PC-9 (cell line): ENCODE results near the gene CD7. TPM values are rescaled to one million over a fixed set of nuclear protein-coding genes. Genes with fewer than 3 reads are reported as not detected.

Experiments
- BruUV-seq: library from RNA; stranded (reverse); fragments of 400-500 nt; replicated peaks from 2 replicates; lab custom pipeline; 2021; lab: Mats Ljungman, UMichigan
- CTCF ChIA-PET: fragments of 300-600 bp; sonication (Branson Sonifier 250); formaldehyde crosslinking; loops from one replicate; lab custom pipeline; 2022; ENCODE audit warnings: antibody characterized with exemption; lab: Charles Lee
- POLR2A ChIA-PET: fragments of 300-600 bp; sonication (Branson Sonifier 250); formaldehyde crosslinking; loops from one replicate; lab custom pipeline; 2022; ENCODE audit warnings: antibody characterized with exemption; ENCODE audit not compliant: unreplicated experiment; lab: Charles Lee
- DNase-seq, 2 experiments: peaks; one replicate each; pipeline versions ENCODE4 v3.0.0 to v3.0.0-alpha.2; 2015 to 2022; ENCODE audit warnings: mixed read lengths in 1 of 2
- H2AFZ ChIP-seq: fragments of 200-600 bp; sonication (generic); 2 replicates; pipeline ENCODE4 v1.8.1; 2017; ENCODE audit warnings: antibody characterized with exemption
- H3F3A ChIP-seq: fragments of 200-600 bp; sonication (generic); 2 replicates; pipeline ENCODE4 v1.8.1; 2017; ENCODE audit warnings: antibody characterized with exemption, mild to moderate bottlenecking, low read depth; ENCODE audit not compliant: insufficient read depth
- H3K27ac ChIP-seq: fragments of 200-600 bp; sonication (generic); 2 replicates; pipeline ENCODE4 v1.6.1; 2016; ENCODE audit warnings: mixed run types
- H3K27me3 ChIP-seq: fragments of 200-600 bp; sonication (generic); 2 replicates; pipeline ENCODE4 v1.6.1; 2016; ENCODE audit warnings: low read depth, mixed run types; ENCODE audit not compliant: insufficient read depth
- H3K36me3 ChIP-seq: fragments of 200-600 bp; sonication (generic); 2 replicates; pipeline ENCODE4 v1.6.1; 2016; ENCODE audit warnings: low read depth, mixed run types
- H3K4me1 ChIP-seq: fragments of 200-600 bp; sonication (generic); replicated peaks from 2 replicates; pipeline ENCODE4 v1.6.1; 2016; ENCODE audit warnings: mixed run types; ENCODE audit not compliant: insufficient read depth
- H3K4me2 ChIP-seq: fragments of 200-600 bp; sonication (generic); 2 replicates; pipeline ENCODE4 v1.6.1; 2017; ENCODE audit warnings: mixed run types
- H3K4me3 ChIP-seq: fragments of 200-600 bp; sonication (generic); 2 replicates; pipeline ENCODE4 v1.6.1; 2016; ENCODE audit warnings: mixed run types
- H3K79me2 ChIP-seq: fragments of 200-600 bp; sonication (generic); 2 replicates; pipeline ENCODE4 v1.6.1; 2017; ENCODE audit warnings: low read depth, mixed run types
- H3K9me2 ChIP-seq: fragments of 200-600 bp; sonication (generic); 2 replicates; pipeline ENCODE4 v1.8.1; 2017; ENCODE audit warnings: mild to moderate bottlenecking; ENCODE audit not compliant: insufficient read depth
- H3K9me3 ChIP-seq: fragments of 200-600 bp; sonication (generic); 2 replicates; pipeline ENCODE4 v1.8.1; 2016; ENCODE audit warnings: low read depth; ENCODE audit not compliant: insufficient read depth
- H4K20me1 ChIP-seq: fragments of 200-600 bp; sonication (generic); 2 replicates; pipeline ENCODE4 v1.8.1; 2017; ENCODE audit not compliant: insufficient read depth
- EZH2 ChIP-seq: fragments of 200-600 bp; sonication (generic); IDR thresholded peaks from 2 replicates; pipeline ENCODE4 v1.8.0; 2017; ENCODE audit warnings: antibody characterized with exemption, low read depth
- intact Hi-C: fragments of 100-400 bp; cut with micrococcal nuclease; formaldehyde crosslinking; loops from one replicate; pipeline ENCODE4 v1.10.0; 2022; ENCODE audit not compliant: unreplicated experiment
- total RNA-seq: library from RNA; stranded (reverse); gene quantifications from 2 replicates; pipeline ENCODE4 v1.2.3, GENCODE V29; 2021
- TF ChIP-seq, protein P1 (sequence below): fragments of 200-600 bp; sonication (generic); conservative IDR thresholded peaks from 2 replicates; pipeline ENCODE4 v1.6.1; 2017; ENCODE audit warnings: mixed run types, antibody characterized with exemption, mild to moderate bottlenecking, moderate library complexity

Gene CD7
- total RNA-seq, 1 experiment from 2014 or later: 0.68 TPM

DNA sequence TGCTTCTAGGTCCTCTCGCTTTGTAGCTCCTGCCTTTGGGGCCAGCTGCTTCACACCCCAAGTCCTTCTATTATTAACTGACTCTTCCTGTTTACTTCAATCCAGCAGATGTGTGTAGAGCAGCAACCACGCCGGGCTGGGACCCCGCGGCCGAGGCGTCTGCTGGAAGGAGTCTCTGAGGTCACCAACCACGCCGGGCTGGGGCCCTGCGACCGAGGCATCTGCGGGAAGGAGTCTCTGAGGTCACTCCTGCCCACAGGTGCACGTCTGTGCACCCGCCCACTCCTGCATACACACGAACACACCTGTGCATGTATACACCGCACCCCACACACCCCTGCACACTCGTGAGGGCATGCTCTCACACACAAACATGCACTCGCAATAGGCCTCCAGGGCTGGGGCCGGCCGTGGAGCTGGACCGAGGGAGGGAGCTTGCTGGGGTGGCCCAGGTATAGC is 33.9 kb upstream of the CD7 start:
- no peak for DNase-seq
- BruUV-seq: no TSS peak
- H2AFZ ChIP-seq: no peak overlapping the region
- H4K20me1 ChIP-seq: no peaks in the 10 kb centered on the region
- no peaks in the 10 kb centered on the region for H3K9me2 ChIP-seq
- POLR2A ChIA-PET: no interaction called here
- CTCF ChIA-PET: interaction anchor here (0.6 to 1.2 kb wide), 2 partner anchors 185 to 739 kb away, joined by 3 to 6 read pairs; no protein-coding TSS in a partner anchor
- H3K36me3 ChIP-seq: no peaks in the 10 kb centered on the region
- intact Hi-C loops: loop anchor here (5.0 to 10.0 kb wide), 5 partner anchors 61 to 534 kb away; no protein-coding TSS in a partner anchor
- H3K9me3 ChIP-seq: no peaks in the 10 kb centered on the region
- H3K79me2 ChIP-seq: no peaks in the 10 kb centered on the region
- H3K27ac ChIP-seq: no peak overlapping the region
- H3F3A ChIP-seq: no peaks in the 10 kb centered on the region; the same call in 1 of the 2 replicates
- H3K4me1 ChIP-seq: no peaks in the 10 kb centered on the region
- no peaks in the 10 kb centered on the region for H3K27me3 ChIP-seq
- no peak overlapping the region for H3K4me2 ChIP-seq
- H3K4me3 ChIP-seq: no peak overlapping the region
- no peak for TF ChIP-seq EZH2
- TF ChIP-seq, protein P1, sequence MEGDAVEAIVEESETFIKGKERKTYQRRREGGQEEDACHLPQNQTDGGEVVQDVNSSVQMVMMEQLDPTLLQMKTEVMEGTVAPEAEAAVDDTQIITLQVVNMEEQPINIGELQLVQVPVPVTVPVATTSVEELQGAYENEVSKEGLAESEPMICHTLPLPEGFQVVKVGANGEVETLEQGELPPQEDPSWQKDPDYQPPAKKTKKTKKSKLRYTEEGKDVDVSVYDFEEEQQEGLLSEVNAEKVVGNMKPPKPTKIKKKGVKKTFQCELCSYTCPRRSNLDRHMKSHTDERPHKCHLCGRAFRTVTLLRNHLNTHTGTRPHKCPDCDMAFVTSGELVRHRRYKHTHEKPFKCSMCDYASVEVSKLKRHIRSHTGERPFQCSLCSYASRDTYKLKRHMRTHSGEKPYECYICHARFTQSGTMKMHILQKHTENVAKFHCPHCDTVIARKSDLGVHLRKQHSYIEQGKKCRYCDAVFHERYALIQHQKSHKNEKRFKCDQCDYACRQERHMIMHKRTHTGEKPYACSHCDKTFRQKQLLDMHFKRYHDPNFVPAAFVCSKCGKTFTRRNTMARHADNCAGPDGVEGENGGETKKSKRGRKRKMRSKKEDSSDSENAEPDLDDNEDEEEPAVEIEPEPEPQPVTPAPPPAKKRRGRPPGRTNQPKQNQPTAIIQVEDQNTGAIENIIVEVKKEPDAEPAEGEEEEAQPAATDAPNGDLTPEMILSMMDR: no peak

DNA sequence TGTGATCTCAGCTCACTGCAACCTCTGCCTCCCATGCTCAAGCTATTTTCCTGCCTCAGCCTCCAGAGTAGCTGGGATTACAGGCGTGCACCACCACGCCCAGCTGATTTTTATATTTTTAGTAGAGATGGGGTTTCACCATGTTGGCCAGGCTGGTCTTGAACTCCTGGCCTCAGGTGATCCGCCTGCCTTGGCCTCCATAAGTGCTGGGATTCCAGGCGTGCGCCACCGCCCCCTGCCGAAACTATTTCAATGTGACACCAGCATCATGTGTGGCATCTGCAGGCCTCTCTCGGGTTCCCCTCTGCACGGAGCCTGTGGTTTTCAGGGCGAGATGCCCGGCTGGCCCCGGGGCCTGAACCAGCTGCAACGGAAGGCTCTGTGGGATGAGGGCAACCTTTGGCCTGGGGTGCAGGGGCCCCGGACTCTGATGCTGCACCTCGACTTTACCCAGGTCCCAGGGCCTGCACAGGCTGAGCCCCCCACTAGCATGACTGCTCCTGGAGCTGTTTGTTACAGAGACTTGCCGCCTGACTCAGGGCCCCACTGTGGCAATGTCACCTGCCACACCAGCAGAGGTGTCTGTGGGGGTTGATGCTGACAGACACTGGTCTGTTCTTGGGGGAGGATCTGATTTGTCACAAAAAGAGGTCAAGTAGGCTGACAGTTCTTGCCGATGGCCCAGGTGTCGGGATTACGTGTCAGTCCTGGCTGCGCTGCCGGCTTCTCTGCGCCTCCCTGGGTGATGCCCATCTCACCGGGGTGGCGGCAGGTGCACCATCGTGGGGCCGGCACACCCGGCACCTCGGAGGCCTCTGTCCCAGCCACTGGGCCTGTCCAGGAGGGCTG is 33.0 kb upstream of the CD7 start:
- ChIA-PET CTCF (interaction anchor here (0.6 to 1.2 kb wide), 2 partner anchors 170 to 185 kb away, joined by 3 read pairs; no protein-coding TSS in a partner anchor), POLR2A (no interaction called here)
- Histone ChIP-seq H3K9me2 (no peaks in the 10 kb centered on the region), H3K79me2 (no peaks in the 10 kb centered on the region), H3K4me1 (no peaks in the 10 kb centered on the region), H3K27ac (no peak overlapping the region), H3F3A (no peaks in the 10 kb centered on the region; the same call in 1 of the 2 replicates), H3K4me2 (no peak overlapping the region), H3K4me3 (no peak overlapping the region), H2AFZ (no peak overlapping the region), H3K27me3 (no peaks in the 10 kb centered on the region), H3K9me3 (no peaks in the 10 kb centered on the region), H4K20me1 (no peaks in the 10 kb centered on the region), H3K36me3 (no peaks in the 10 kb centered on the region)
- DNase-seq: peak in 1 of 2 experiments; percentile 43
- intact Hi-C loops: loop anchor here (5.0 to 10.0 kb wide), 5 partner anchors 62 to 534 kb away; no protein-coding TSS in a partner anchor
- no TSS peak for BruUV-seq
- TF ChIP-seq EZH2: no peak
- TF ChIP-seq, protein P1: peak; percentile 21; the same call in 1 of the 2 replicates

DNA sequence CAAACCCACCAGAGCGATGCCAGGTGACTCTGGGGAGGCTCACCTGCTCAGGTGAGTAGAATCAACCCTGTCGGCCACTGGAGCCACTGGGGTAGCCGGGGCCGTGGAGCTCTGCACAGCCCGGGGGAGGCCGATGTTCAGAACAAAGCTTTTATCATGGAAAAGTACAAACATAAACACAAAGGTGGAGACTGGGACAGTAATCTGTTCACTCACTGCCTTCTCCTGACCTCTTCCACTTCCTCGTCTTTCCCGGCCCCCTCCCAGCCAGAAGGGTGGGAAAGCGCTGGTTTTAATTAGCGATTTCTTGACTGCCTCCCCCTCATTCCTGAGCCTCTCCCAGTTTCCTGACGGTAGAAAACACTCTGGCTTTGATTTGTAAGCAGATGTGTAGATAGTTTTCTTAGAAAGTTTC is 31.9 kb upstream of the CD7 start:
- Histone ChIP-seq H3F3A (no peaks in the 10 kb centered on the region), H2AFZ (no peak overlapping the region), H3K4me1 (no peaks in the 10 kb centered on the region)

More for the DNA sequence above, 31.9 kb upstream of the CD7 start:
- Histone ChIP-seq H3K4me2 (no peak overlapping the region), H3K4me3 (no peak overlapping the region), H3K9me2 (no peaks in the 10 kb centered on the region), H3K36me3 (no peaks in the 10 kb centered on the region), H3K9me3 (no peaks in the 10 kb centered on the region), H4K20me1 (no peaks in the 10 kb centered on the region), H3K27ac (no peak overlapping the region), H3K79me2 (no peaks in the 10 kb centered on the region), H3K27me3 (no peaks in the 10 kb centered on the region)
- TF ChIP-seq, protein P1: no peak
- TF ChIP-seq EZH2: no peak
- ChIA-PET CTCF (interaction anchor here (0.6 kb wide), 1 partner anchor 172 kb away, joined by 3 read pairs; no protein-coding TSS in a partner anchor), POLR2A (no interaction called here)
- BruUV-seq: no TSS peak
- intact Hi-C loops: no loop called here
- no peak for DNase-seq
